Right lobe of liver (tissue), 6 donors: ENCODE measurements around the gene DSCAML1. TPM values are rescaled to one million over a fixed set of nuclear protein-coding genes. Genes with fewer than 3 reads are reported as not detected.

Source experiments
- ATAC-seq, 4 donors: fragments of 200-7000 bp; cut with Tn5 transposase; one replicate each; pipeline ENCODE4 v1.9.1; 2020; ENCODE audit warnings: mild to moderate bottlenecking in 4 of 4, moderate library complexity in 4 of 4
- DNase-seq, 3 donors: peaks; one replicate each; pipeline ENCODE4 v3.0.0-alpha.2; 2020
- H3K27ac ChIP-seq, 3 donors: fragments of 200-600 bp; one replicate each; pipeline ENCODE4 v1.8.0; 2022
- H3K27me3 ChIP-seq, 2 donors: fragments of 200-600 bp; one replicate each; pipeline ENCODE4 v1.8.0; 2022
- H3K36me3 ChIP-seq, 4 donors: fragments of 200-600 bp; sonication (generic) in 1 of 4; one replicate each; pipeline versions ENCODE4 v1.5.1 to v1.8.0; 2017 to 2022; ENCODE audit warnings: control low read depth in 1 of 4
- H3K4me1 ChIP-seq, 4 donors: fragments of 200-600 bp; sonication (generic) in 1 of 4; one replicate each; pipeline versions ENCODE4 v1.5.1 to v1.8.0; 2017 to 2022; ENCODE audit warnings: control low read depth in 1 of 4
- H3K4me3 ChIP-seq, 3 donors: fragments of 200-600 bp; one replicate each; pipeline ENCODE4 v1.8.0; 2022
- H3K9me3 ChIP-seq, 4 donors: fragments of 200-600 bp; sonication (generic) in 1 of 4; one replicate each; pipeline versions ENCODE4 v1.5.1 to v1.8.0; 2017 to 2022; ENCODE audit warnings: control low read depth in 1 of 4
- CTCF ChIP-seq, 4 donors: fragments of 200-600 bp in 3 of 4; fragments of 450-650 bp in 1 of 4; IDR thresholded peaks; one replicate each; pipeline versions ENCODE4 v1.5.1 to v1.8.0; 2016 to 2022; ENCODE audit warnings: antibody characterized with exemption in 4 of 4, mild to moderate bottlenecking in 2 of 4
- POLR2A ChIP-seq: fragments of 450-650 bp; IDR thresholded peaks from one replicate; pipeline ENCODE4 v1.6.1; 2017; ENCODE audit warnings: antibody characterized with exemption, mild to moderate bottlenecking
- WGBS: methylation state at CpG from one replicate; pipeline ENCODE4 v1.1.6; 2018; ENCODE audit warnings: low coverage, low lambda C conversion rate; ENCODE audit not compliant: insufficient coverage; ENCODE audit errors: missing lambda C conversion rate; 5-methylcytosine and 5-hydroxymethylcytosine counted together
- intact Hi-C, 2 donors: fragments of 100-400 bp; cut with DNase I; formaldehyde crosslinking; loops; one replicate each; pipeline versions ENCODE4 v1.11.2 to v1.14.1; 2022
- total RNA-seq, 6 experiments: library from RNA; depleted of rRNA in 2 of 6; stranded (reverse); fragments of >200 nt in 2 of 6; fragmentation: NEBNext Ultra II Directional in 3 of 6; extraction: Animal tissue kit (Norgen Biotek cat#: 25700) in 3 of 6; gene quantifications; one replicate each; pipeline versions ENCODE4 v1.1.0 to v1.2.4, GENCODE V29; 2016 to 2023
- donor health status: DM: no; HTN: yes; CAD: no.
- donor health status: DM: no; HTN: no; CAD: no.
- donor health status: DM: no; HTN: no; CAD: no.
- donor health status: DM: no; HTN: yes; CAD: no.
- donor health status: DM: no; HTN: yes; CAD: no.

The DSCAML1 gene
- total RNA-seq, 6 experiments from 2014 or later: 0.06 to 0.92 (median 0.22) TPM; not detected in 1

DNA sequence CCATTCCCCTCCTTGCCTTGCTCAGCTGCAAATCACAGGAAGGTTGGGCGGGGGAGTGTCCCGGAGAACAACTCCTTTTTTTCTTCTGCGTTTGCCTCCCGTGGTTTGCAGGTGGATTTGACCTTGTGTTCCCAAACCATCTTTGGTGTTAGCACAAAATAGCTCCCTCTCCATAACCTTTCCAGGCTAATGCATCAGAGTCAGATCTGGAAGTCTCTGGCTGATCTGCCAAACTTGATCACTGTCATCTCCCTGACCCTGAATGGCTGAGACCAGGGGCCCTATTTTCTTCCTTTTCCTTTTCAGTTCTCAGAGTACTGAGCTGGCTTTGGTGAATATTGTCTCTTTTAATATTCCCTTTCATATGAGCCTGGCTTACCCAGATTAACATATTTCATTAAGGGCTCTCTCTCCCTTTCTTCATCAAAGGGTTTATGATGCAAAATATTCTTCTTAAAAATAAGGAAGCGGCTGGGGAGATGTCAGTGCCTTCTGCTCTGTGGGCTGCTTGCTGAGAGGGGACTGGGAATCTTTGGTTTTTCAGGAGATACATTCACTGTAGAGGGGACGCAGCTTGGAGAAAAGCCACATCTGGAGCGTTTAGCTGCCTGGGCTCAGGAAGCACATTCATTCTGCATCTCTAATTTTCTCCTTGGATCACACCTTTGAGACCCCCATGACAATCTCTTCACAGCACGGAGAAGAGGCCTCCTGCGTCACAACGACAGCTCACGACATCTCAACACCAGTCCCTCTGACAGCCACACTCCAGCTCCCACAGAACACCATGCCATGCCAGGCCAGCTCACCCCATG is 321.1 kb downstream of the DSCAML1 start:
- intact Hi-C loops: no loop called here
- TF ChIP-seq POLR2A: no peak
- no peak for TF ChIP-seq CTCF (IDR thresholded peaks at IDR 0.05)

DNA sequence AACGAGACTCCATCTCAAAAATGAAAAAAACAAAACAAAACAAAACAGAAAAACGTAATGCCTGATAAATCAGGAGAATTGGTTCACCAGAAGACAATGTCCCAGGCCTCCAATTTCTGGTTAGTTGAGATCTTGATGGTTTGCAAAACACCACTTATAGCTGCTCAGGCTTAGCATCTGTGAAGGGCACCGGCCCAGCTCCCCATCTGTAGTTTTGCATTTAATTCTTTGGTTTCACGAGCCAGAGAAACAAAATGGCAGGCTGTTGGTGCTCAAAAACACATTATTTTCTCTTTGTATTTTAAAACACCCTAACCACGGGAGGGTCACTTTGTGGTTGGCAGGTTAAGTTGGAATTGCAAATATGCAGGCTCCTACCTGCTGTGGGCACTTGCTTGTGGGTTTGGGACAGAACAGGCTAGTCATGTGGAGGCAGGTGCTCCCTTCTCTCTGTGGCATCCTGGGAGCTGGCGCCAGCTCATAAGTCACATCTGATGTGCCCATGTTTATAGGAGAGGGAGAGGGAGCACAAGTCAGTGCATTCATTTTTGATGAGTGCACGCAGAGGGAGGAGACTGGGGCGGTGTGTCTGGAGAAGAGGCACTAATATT is 323.4 kb downstream of the DSCAML1 start:
- DNase-seq (no peak), ATAC-seq (no peak)
- no peak for TF ChIP-seq CTCF (IDR thresholded peaks at IDR 0.05)
- TF ChIP-seq POLR2A: no peak
- Histone ChIP-seq H3K4me1 (no peaks in the 10 kb centered on the region), H3K9me3 (no peaks in the 10 kb centered on the region), H3K27me3 (no peaks in the 10 kb centered on the region), H3K27ac (no peak overlapping the region), H3K4me3 (no peak overlapping the region), H3K36me3 (no peaks in the 10 kb centered on the region)
- 66% methylated on average over 8 of the region's 8 CpGs for WGBS
- intact Hi-C loops: no loop called here

More for the DNA sequence above, 321.1 kb downstream of the DSCAML1 start:
- Histone ChIP-seq H3K36me3 (no peaks in the 10 kb centered on the region), H3K4me1 (no peaks in the 10 kb centered on the region), H3K27ac (no peak overlapping the region), H3K9me3 (no peaks in the 10 kb centered on the region), H3K4me3 (no peak overlapping the region), H3K27me3 (no peaks in the 10 kb centered on the region)
- DNase-seq (no peak), ATAC-seq (no peak)
- WGBS: 63% methylated on average over 10 of the region's 11 CpGs

DNA sequence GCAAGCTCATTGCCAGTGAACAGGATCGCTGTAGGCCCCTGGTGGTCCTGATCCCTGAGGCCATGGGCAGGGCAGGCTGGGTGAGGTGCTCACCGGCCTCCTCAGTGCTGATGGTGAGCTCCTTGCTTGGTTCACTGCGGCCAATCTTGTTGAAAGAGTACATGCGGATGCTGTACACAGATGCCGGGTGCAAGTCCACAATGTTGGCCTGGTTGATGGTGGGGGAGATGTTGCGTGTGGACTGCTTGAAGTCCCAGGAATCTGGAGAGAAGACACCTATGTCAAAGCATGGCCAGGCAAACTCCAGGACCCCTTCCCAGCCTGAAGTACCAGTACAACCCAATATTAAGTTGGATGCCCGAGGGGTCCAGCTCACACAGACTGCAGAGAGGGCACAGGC is 325.2 kb downstream of the DSCAML1 start:
- H3K36me3 ChIP-seq: no peaks in the 10 kb centered on the region
- no peak overlapping the region for H3K4me3 ChIP-seq
- no peaks in the 10 kb centered on the region for H3K9me3 ChIP-seq
- TF ChIP-seq POLR2A (no peak), CTCF (IDR thresholded peaks at IDR 0.05) (no peak)
- H3K27ac ChIP-seq: no peak overlapping the region
- ATAC-seq: no peak
- DNase-seq: no peak
- H3K27me3 ChIP-seq: no peaks in the 10 kb centered on the region
- no CpG with 5 or more reads among the region's 7 CpGs for WGBS
- H3K4me1 ChIP-seq: no peaks in the 10 kb centered on the region
- intact Hi-C loops: no loop called here

DNA sequence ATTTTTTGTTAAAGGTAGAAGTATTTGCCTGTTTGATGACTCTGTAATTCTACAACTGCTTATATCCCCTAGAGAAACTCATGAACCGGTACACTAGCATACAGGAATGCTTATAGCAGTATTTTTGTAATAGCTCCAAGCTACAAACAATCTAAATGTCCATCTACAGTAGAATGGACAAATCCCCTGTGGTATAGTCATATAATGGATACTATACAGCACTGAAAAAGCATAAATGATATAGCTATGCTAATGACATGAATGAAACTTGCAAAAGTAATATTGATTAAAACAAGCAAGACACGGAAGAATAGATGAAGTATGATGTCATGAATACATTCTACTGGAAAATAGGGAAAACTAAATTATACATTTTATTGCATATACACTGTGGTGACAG is 326.4 kb downstream of the DSCAML1 start:
- intact Hi-C loops: no loop called here

More for the DNA sequence above, 326.4 kb downstream of the DSCAML1 start:
- ATAC-seq (no peak), DNase-seq (no peak)
- no peaks in the 10 kb centered on the region for H3K27me3 ChIP-seq
- no peak overlapping the region for H3K4me3 ChIP-seq
- no peaks in the 10 kb centered on the region for H3K4me1 ChIP-seq
- H3K36me3 ChIP-seq: no peaks in the 10 kb centered on the region
- WGBS: 63% methylated on average over 2 of the region's 2 CpGs
- H3K9me3 ChIP-seq: no peaks in the 10 kb centered on the region
- TF ChIP-seq CTCF (IDR thresholded peaks at IDR 0.05) (no peak), POLR2A (no peak)
- no peak overlapping the region for H3K27ac ChIP-seq
